Epithelial cell of proximal tubule (primary cell): ENCODE measurements around the gene MOB1B. TPM values are rescaled to one million over a fixed set of nuclear protein-coding genes. Genes with fewer than 3 reads are reported as not detected.

Source experiments
- DNase-seq: peaks from one replicate; pipeline ENCODE4 v3.0.0-alpha.2; 2011; ENCODE audit warnings: low read depth
- H3K4me3 ChIP-seq: 2 replicates; pipeline ENCODE4 v1.5.1; 2011; ENCODE audit warnings: low read depth, mild to moderate bottlenecking, low read length
- total RNA-seq: library from RNA; depleted of rRNA; stranded (reverse); fragments of >200 nt; gene quantifications from 2 replicates; pipeline ENCODE4 v1.2.3, GENCODE V29; 2015
- TF ChIP-seq, protein P1 (sequence below): conservative IDR thresholded peaks from 2 replicates; pipeline ENCODE4 v1.5.1; 2012; ENCODE audit warnings: low read depth, mild to moderate bottlenecking, low read length

Gene MOB1B
- total RNA-seq, 1 donor from 2014 or later = 8.3 TPM

DNA sequence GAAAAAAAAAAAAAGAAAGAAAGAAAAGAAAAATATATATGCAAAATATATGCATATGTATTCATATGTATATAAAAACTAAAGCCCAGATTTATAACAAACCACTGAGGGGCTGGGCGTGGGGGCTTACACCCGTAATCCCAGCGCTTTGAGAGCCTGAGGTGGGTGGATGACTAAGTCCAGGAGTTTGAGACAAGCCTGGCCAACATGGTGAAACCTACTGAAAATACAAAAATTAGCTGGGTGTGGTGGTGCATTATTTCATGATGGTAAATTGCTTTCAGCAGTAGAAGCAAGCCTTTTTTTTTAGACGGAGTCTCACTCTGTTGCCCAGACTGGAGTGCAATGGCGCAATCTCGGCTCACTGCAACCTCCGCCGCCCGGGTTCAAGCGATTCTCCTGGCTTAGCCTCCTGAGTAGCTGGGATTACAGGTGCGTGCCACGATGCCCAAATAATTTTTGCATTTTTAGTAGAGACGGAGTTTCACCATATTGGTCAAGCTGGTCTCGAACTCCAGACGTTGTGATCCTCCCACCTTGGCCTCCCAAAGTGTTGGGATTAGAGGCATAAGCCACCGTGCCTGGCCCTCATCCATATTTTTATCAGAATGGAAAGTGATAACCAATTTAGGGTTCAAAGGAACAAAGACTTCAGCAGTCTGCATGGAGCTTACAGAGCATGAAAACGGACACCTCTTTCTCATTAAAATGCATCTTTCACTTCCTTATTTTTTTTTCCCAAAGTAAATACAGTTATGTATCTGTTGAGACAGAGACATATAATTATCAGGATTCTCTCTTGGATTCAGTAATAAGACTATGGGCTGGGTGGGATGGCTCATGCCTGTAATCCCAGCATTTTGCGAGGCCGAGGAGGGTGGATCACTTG is 27.7 kb upstream of the MOB1B start:
- DNase-seq = no peak
- no peak overlapping the region for H3K4me3 ChIP-seq
- TF ChIP-seq, protein P1, sequence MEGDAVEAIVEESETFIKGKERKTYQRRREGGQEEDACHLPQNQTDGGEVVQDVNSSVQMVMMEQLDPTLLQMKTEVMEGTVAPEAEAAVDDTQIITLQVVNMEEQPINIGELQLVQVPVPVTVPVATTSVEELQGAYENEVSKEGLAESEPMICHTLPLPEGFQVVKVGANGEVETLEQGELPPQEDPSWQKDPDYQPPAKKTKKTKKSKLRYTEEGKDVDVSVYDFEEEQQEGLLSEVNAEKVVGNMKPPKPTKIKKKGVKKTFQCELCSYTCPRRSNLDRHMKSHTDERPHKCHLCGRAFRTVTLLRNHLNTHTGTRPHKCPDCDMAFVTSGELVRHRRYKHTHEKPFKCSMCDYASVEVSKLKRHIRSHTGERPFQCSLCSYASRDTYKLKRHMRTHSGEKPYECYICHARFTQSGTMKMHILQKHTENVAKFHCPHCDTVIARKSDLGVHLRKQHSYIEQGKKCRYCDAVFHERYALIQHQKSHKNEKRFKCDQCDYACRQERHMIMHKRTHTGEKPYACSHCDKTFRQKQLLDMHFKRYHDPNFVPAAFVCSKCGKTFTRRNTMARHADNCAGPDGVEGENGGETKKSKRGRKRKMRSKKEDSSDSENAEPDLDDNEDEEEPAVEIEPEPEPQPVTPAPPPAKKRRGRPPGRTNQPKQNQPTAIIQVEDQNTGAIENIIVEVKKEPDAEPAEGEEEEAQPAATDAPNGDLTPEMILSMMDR = no peak

GRCh38 chr4:70877556-70877955 is 24.6 kb upstream of the MOB1B start:
- TF ChIP-seq, protein P1 = no peak
- no peak overlapping the region for H3K4me3 ChIP-seq
- DNase-seq = no peak

GRCh38 chr4:70880739-70881138 is 21.4 kb upstream of the MOB1B start:
- TF ChIP-seq, protein P1 = no peak

DNA sequence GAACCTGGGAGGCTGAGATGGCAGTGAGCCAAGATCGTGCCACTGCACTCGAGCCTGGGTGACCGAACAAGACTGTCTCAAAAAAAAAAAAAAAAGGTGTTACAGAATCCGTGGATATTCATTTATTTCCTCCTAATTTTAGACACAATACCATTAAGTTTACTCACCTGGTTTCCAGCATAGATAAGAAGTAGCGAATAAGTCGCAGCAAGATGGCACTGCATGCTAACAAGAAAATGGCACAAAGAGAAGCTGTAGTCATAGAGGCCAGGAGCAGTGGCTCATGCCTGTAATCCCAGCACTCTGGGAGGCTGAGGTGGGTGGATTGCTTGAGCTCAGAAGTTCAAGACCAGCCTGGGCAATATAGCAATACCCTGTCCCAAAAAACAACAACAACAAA is 17.0 kb upstream of the MOB1B start:
- no peak overlapping the region for H3K4me3 ChIP-seq
- no peak for DNase-seq
- TF ChIP-seq, protein P1 = peak; percentile 48

More at GRCh38 chr4:70880739-70881138, 21.4 kb upstream of the MOB1B start:
- no peak overlapping the region for H3K4me3 ChIP-seq
- DNase-seq = no peak

DNA sequence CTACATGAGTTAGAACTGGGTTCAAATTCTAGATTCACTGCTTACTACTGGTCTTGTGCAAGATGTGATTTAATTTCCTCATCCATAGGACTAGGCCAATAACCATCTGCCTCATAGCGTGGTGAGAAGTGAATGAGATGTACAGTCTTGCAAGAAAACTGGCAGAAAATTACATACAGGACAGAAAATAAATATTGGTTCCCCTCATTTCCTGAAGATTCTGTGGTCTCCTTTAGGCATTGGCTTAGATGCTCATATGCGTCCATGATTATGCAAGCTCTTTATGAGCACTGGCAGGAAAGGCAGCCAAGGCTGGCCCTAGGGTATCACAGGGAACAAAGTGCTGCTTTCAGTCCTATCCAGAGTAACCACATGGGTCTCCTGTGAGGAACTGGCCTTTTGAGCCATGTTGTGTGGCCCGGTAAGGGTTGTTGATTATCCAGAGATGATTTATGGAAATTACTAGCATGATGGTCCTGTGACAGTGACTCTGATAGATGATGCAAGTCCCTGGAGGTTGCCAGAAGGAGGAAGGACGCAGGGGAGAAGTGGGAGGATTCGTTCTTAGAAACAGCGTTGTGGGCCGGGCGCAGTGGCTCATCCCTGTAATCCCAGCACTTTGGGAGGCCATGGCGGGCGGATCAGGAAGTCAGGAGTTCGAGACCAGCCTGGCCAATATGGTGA is 9.9 kb upstream of the MOB1B start:
- H3K4me3 ChIP-seq = no peak overlapping the region
- DNase-seq = no peak
- TF ChIP-seq, protein P1 = no peak

- no peak overlapping the region for H3K4me3 ChIP-seq
- no peak for DNase-seq
- TF ChIP-seq, protein P1 = no peak
These were observed 8.4 kb upstream of the MOB1B start for GRCh38 chr4:70893790-70894189.
